ENCODE measurements around the gene SH3BP5L. TPM values are rescaled to one million over a fixed set of nuclear protein-coding genes. Genes with fewer than 3 reads are reported as not detected.

The SH3BP5L gene
- total and polyA plus RNA-seq, 7 donors = 18.6 to 52.7 (median 26.9) TPM

DNA sequence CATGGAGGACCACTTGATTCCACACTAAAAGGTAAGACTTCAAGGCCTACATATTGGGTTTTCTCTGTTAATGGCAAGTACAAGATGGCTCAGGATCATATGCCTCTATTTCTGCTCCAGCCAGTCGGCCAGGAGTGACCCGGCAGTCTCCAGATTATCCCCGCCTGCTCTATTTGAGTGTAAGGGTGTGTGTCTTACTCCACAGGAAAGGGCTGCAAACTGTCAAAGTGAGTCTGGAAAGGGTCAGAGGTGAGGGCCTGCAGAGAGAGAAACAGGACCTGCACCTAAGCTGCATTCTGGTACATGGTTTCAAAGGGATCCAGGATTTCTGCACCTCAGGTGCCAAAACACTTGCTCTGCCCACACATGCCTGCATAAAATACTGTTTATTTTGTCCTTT, 23.9 kb upstream of the SH3BP5L start:
- peaks cover 21 to 79% of the 10 kb centered on the region in 2 donors for H3K36me3 ChIP-seq (ENCODE audit: insufficient read depth in 1 of 2, low read depth in 1 of 2)
- no peaks in the 10 kb centered on the region for H3K27me3 ChIP-seq (ENCODE audit: insufficient read depth in 3 of 3, low read length in 2 of 3)
- TF ChIP-seq, protein P1, sequence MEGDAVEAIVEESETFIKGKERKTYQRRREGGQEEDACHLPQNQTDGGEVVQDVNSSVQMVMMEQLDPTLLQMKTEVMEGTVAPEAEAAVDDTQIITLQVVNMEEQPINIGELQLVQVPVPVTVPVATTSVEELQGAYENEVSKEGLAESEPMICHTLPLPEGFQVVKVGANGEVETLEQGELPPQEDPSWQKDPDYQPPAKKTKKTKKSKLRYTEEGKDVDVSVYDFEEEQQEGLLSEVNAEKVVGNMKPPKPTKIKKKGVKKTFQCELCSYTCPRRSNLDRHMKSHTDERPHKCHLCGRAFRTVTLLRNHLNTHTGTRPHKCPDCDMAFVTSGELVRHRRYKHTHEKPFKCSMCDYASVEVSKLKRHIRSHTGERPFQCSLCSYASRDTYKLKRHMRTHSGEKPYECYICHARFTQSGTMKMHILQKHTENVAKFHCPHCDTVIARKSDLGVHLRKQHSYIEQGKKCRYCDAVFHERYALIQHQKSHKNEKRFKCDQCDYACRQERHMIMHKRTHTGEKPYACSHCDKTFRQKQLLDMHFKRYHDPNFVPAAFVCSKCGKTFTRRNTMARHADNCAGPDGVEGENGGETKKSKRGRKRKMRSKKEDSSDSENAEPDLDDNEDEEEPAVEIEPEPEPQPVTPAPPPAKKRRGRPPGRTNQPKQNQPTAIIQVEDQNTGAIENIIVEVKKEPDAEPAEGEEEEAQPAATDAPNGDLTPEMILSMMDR (IDR thresholded peaks at IDR 0.05) = no peak
- no peak overlapping the region for H3K27ac ChIP-seq
- H3K9me3 ChIP-seq = no peaks in the 10 kb centered on the region
- 69 to 87% (median 83%) methylated on average over 3 of the region's 3 CpGs for WGBS, 3 donors
- DNase-seq (no peak), ATAC-seq (no peak)
- H3K4me1 ChIP-seq = no peaks in the 10 kb centered on the region
- no peak overlapping the region for H3K4me3 ChIP-seq
- intact Hi-C loops (cut with DNase I) = no loop called here

DNA sequence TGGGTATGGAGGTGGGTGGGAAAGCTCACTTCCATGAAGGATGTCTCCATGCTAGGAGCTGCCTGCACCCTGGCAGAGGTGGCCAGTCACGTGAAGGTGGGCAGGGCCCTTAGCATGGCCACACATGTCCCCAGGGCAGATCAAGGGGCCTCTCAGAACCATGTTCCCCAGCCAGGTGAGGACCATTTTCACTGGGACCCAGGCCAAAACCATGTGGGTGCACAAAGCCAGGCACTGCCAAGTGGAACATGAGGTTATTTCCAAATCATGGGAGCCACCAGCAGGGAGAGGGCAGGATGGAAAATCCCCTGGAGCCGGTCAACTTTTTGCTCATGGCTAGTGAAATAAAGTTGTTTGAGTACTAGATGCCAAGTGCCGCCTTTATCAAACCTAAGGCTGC, 23.4 kb upstream of the SH3BP5L start:
- Histone ChIP-seq H3K27ac (no peak overlapping the region), H3K36me3 (ENCODE audit: insufficient read depth in 1 of 2, low read depth in 1 of 2) (peaks cover 25 to 81% of the 10 kb centered on the region in 2 donors), H3K9me3 (no peaks in the 10 kb centered on the region), H3K4me1 (no peaks in the 10 kb centered on the region), H3K4me3 (no peak overlapping the region), H3K27me3 (ENCODE audit: insufficient read depth in 3 of 3, low read length in 2 of 3) (no peaks in the 10 kb centered on the region)
- DNase-seq = no peak
- TF ChIP-seq, protein P1 (IDR thresholded peaks at IDR 0.05) = no peak
- intact Hi-C loops (cut with DNase I) = no loop called here
- ATAC-seq = no peak
- WGBS, 3 donors = 74 to 92% (median 75%) methylated on average over 3 of the region's 3 CpGs

DNA sequence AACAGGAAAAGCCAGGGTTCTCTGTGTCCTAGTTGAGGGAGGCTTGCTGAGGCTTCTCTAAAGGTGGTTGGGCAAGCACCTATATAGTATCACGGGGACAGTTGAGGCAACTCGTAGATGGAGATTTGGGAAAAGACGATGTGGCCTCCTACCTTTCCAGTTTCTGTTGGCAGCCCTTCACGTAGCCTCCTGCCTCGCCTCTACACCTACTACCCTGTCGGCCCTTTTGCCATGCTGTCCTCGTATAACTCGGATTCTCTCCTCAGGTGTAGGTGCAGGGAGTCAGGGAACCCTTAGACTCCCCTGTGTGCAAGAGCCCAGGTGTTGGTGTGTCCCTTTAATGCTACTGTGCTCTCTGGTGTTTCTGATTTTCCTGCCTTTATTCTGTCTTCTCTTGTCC, 22.9 kb upstream of the SH3BP5L start:
- intact Hi-C loops (cut with DNase I) = no loop called here
- H3K9me3 ChIP-seq = no peaks in the 10 kb centered on the region
- peaks cover 5% of the 10 kb centered on the region for H3K4me1 ChIP-seq
- no peak overlapping the region for H3K4me3 ChIP-seq
- WGBS, 3 donors = 91 to 97% (median 91%) methylated on average over 8 of the region's 8 CpGs
- no peak for DNase-seq
- peaks cover 25 to 76% of the 10 kb centered on the region in 2 donors for H3K36me3 ChIP-seq (ENCODE audit: insufficient read depth in 1 of 2, low read depth in 1 of 2)
- no peak for ATAC-seq
- H3K27me3 ChIP-seq (ENCODE audit: insufficient read depth in 3 of 3, low read length in 2 of 3) = no peaks in the 10 kb centered on the region
- TF ChIP-seq, protein P1 (IDR thresholded peaks at IDR 0.05) = no peak
- no peak overlapping the region for H3K27ac ChIP-seq

DNA sequence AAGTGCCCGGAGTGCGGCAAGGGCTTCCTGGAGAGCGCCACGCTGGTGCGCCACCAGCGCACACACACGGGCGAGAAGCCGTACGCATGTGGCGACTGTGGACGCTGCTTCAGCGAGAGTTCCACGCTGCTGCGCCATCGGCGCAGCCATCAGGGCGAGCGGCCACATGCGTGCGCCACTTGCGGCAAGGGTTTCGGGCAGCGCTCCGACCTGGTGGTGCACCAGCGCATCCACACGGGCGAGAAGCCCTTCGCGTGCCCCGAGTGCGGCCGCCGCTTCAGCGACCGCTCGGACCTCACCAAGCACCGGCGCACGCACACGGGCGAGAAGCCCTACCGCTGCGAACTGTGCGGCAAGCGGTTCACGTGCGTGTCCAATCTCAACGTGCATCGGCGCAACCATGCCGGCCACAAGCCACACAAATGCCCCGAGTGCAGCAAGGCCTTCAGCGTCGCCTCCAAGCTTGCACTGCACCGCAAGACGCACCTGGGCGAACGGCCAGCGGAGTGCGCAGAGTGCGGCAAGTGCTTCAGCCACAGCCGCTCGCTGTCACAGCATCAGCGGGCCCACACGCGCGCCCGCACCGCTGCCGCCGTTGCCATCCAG, 22.3 kb upstream of the SH3BP5L start:
- Histone ChIP-seq H3K36me3 (ENCODE audit: insufficient read depth in 1 of 2, low read depth in 1 of 2) (peaks cover 25 to 75% of the 10 kb centered on the region in 2 donors), H3K4me3 (no peak overlapping the region), H3K4me1 (peaks cover 10% of the 10 kb centered on the region), H3K9me3 (no peaks in the 10 kb centered on the region), H3K27me3 (ENCODE audit: insufficient read depth in 3 of 3, low read length in 2 of 3) (no peaks in the 10 kb centered on the region), H3K27ac (no peak overlapping the region)
- ATAC-seq (no peak), DNase-seq (no peak)
- intact Hi-C loops (cut with DNase I) = no loop called here
- 93 to 96% (median 95%) methylated on average over 69 to 72 of the region's 72 CpGs for WGBS, 3 donors
- TF ChIP-seq, protein P1 (IDR thresholded peaks at IDR 0.05) = no peak
